HG03060 (cell line): Measurements from ENCODE around the gene TCF4.

ENCODE experiments used
- ATAC-seq: cut with Tn5 transposase; IDR thresholded peaks from one replicate; pipeline ENCODE4 v1.9.1; 2021; ENCODE audit warnings: low read depth, moderate number of reproducible peaks; ENCODE audit not compliant: unreplicated experiment

TCF4 gene

DNA sequence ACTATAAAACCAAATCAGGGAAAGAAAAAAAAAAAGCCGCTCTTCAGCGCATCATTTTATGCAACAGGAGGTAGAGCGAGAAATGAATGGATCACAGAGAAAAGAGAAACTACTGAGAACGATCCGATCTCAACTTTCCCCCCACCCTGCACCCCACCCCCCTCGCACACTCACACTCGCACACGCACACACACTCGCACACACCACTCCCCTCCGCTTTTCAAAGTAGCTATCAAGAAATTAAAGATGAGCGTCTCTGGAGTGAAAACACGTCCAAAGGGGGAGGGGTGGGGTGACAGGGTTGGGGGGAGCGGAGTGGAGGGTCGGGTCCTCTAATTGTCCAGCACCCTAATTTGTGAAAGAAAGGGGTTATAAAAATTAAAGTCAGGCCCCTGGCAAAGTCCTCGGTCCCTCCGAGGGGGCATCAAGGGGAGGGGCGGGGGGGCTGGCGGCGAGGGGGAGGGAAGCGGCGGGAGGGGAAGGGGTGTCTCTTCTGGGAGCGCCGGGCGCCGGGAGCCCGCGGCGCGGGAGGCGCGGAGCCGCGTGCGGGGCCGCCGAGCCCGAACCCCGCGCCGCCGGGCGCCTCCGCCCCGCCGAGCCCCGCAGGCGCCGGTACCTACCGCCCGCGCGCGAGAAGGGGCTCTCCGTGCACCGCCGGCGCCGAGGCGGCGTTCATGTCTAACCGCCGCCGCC lies 428 bp downstream of the TCF4 start:
- no peak for ATAC-seq

- no peak for ATAC-seq
These were observed 2.0 kb downstream of the TCF4 start for GRCh38 chr18:55585920-55586561.

GRCh38 chr18:55585065-55585919 lies 2.7 kb downstream of the TCF4 start:
- ATAC-seq = no peak

DNA sequence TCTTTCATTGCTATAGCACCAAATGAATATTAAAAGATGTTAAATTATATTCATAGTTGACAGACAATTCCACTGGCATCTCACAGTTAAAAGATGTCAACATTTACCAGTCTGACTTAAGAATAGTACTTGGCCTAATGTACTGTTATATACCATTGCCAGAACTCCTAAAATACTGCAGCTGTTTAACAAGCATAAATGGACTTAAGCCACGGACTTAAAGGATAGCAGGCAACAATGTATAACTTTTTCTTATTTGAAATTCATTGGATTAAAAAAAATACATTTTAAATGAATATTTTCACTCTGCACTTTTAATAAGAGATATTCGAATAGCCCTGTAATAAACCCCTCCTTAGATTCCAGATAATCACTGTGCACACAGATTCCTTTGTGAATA lies 3.8 kb downstream of the TCF4 start:
- no peak for ATAC-seq

GRCh38 chr18:55582325-55582724 lies 5.7 kb downstream of the TCF4 start:
- no peak for ATAC-seq

DNA sequence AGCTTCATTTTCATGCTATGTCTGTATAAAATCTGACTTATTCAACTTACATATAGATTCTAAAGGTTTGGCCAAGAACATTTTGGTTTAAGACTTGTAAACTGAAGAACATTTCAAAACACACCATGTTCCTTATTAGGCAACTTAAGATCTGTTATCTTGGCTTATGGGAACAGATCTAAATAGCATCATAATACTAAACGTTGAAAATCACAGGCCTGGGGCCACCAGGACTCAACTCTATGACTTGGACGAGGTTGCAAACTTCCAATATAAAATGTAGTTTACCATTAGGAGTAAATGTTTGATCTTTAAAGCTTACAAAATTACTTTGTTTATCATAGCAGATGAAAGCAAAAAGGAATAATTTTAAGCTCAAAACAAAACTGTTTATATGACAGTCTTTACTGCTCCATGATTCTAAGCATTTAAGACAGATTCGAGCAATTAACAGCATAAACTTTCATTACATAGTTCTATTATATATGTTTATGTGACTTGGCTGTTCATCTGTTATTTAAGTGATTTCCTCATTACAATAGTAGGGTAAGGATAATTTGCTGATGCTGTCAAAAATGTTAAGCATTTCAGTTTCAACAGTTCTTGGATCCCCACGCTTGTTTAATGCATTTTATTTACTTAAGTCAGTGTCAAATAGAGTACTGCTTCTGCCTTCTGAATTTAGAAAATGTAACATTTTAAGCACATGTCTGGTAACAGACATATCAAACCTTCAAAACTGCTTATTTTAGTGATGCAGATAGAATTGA lies 8.3 kb downstream of the TCF4 start:
- ATAC-seq = no peak

DNA sequence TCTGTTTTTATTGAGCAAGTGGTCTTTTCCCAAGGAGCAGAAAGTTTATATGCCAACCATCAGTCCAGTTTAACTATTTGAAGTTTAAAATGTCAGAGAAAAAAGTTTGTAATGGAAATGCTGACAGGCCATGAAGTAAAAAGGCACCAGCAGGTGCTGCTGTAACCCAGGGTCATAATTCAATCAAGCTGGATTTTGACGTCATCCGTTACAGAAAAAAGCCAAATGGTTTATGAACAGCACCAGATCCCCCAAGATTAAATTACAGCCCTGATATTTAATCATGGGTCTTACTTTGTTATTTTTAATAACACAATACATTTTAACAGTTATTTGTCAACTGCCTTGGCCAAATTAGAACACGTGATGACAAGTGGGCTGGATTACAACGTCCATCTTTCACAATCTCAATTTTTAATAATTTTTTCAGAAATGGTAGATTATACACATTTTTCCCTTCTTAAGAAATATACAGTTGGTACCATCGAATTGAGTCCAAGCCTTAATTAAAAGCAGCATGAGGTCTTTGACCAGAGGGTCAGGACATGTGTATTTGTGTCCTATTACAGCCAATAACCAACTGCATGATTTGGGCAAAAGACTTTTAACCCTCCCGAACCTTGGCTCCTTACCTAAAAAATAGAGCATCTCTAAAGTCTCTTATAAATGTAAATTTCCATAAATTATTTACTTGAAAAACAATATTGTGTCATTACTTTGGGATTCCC lies 10.0 kb downstream of the TCF4 start:
- ATAC-seq = no peak

DNA sequence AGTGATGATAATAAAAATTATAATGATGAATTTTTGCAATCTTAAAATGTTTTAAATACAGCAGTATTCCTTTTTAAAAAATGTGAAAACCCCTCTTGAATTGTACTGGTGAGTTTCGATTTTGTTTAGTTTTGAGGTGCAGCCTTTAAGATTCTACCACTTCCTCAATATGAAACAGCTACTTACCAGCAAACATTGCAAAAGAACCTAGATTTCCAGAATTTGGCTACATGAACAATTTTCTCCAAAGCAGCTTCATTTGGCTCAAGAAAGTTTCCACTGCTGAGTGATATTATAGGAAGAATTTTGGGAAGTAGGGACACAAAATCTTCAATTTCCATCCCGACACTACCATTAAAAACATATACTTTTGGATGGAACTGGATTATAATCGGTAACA lies 12.0 kb downstream of the TCF4 start:
- ATAC-seq = no peak

- no peak for ATAC-seq
These were observed 12.9 kb downstream of the TCF4 start for GRCh38 chr18:55575066-55575465.

- no peak for ATAC-seq
These were observed 14.6 kb downstream of the TCF4 start for GRCh38 chr18:55573386-55573785.

GRCh38 chr18:55570966-55571365 lies 17.0 kb downstream of the TCF4 start:
- ATAC-seq = no peak

DNA sequence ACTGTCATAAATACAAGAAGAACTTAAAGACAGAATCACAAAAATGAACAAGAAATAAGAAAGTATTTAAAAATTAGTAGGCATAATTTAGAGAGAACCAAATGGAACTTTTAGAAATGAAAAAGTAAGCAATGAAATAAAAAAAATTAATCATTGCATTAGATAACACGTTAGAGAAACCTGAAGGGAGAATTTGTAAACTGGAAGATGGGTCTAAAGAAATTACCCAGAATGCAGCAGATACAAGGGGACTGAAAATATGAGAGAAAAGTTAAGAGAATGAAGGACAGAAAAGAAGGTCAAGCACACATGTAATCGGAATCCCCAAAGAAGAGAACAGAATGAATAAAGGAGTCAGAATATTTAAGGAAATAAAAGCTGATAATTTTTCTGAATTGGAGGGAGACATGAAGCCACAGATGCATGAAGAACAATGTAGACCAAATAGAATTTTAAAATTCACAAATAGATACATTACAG lies 21.5 kb downstream of the TCF4 start:
- ATAC-seq = no peak

DNA sequence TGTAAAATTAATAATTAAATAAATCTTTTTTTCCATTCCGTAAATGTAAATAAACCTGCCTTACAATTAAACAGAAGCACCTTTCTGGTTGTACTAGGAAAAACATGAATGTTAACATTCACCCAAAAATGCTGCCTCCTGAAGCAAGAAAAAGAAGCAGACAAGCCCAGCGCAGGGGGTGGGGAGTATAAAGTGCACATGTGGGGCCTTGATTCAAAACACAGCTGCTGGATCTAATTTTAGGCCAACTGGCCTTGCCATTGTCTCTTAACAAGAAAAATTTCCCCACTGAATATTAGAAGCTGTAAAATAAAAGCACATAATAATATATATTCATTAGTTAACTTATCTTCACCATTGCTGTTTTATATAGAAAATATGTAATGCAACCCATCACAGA lies 28.3 kb downstream of the TCF4 start:
- no peak for ATAC-seq

DNA sequence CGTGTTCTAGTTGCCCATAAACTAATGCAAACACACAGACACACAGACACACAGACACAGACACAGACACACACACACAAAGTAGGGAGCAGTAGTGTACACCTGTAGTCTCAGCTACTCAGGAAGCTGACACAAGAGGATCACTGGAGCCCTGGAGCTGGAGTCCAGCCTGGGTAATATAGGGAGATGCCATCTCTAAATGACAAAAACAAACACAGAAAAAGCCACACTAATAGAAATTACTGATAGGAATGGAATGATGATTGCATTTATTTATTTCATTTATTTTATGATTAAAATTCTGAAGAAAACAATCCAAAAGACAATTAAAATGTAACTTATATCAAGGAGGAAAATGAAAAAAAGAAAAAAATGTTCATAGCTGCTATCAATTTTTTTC lies 30.8 kb downstream of the TCF4 start:
- ATAC-seq = no peak

- ATAC-seq = no peak
These were observed 32.5 kb downstream of the TCF4 start for GRCh38 chr18:55555395-55556027.

- no peak for ATAC-seq
These were observed 35.3 kb downstream of the TCF4 start for GRCh38 chr18:55552526-55553189.

DNA sequence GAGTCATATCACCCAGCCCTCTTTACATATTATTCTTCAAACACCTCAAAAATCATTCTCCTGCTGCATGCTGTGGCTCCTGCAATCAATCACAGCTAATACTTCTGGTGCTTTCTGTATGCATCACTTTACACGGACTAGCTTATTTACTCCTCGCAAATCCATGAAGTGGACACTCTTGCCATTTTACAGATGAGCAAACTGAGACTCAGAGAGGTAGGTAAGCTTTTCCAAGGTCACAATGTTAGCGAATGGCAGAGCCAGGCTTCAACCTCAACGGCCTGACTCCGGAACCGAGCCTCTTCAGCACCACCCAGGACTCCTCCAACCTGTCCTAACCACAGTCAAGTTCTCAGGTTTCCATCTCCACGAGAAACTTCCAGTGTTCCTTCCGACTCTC lies 36.8 kb downstream of the TCF4 start:
- ATAC-seq = no peak

DNA sequence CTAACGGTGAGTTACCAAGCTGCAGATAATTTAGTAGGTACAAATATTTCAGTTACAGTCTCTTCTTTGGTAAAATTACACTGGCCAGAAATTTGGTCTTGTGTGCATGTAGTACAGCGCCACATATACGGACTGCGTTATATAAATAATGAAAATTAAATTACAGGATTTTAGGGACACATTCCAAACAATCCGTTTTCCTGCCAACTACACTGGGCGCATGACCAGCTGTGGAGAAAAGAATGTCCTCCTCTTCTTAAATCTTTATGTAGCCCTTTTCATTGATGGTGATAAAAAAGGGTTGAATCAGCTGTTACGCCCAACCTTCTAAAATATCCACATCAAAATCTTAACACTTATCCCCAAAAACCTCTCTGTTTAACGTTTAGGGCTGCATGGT lies 37.5 kb downstream of the TCF4 start:
- ATAC-seq = no peak

- ATAC-seq = no peak
These were observed 38.4 kb downstream of the TCF4 start for GRCh38 chr18:55549474-55550104.
